ENCODE data around the gene TNNT1.
"Not testable (repeated sequence)": the region's sequence is repeated elsewhere in the genome, so short reads cannot be mapped to it uniquely, and the experiment has no call there.

TNNT1 gene

DNA sequence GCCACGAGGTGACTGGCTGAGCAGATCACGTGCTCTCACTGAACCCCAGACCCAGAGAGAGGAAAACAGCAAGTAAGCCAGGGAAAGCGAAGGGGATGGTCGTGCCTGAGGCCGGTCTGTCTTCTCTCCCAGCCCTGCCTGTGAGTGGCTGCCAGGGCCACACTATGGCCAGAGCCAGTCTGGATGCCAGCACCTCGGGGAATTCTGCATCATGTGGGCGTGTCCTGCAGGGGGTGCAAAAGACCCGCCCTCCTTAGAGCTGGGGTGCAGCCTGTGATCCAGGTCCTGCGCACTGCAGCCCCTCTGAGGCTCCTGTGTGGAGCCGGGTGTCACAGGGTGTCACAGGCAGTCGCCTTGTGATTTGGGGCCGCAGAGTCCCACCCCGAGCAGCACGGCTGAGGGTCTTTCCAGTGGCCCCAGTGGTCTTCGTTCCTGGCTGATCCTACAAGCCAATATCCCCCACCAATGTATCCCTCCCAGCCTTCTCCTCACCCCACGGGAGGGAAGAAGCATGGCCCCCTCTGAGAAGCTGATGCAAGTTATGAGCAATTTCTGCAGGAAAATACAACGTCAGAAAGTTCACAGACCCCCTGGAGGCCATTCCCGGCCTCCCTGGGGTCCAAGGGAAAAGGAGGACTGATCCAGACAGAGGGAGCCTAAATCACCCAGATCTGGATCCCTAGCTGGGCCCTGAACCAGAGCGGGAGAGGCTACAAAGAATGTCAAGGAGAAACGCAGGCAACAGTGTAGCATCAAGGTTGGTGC lies 39.3 kb downstream of the TNNT1 start:
- no peak for DNase-seq (ENCODE audit: low spot score)

DNA sequence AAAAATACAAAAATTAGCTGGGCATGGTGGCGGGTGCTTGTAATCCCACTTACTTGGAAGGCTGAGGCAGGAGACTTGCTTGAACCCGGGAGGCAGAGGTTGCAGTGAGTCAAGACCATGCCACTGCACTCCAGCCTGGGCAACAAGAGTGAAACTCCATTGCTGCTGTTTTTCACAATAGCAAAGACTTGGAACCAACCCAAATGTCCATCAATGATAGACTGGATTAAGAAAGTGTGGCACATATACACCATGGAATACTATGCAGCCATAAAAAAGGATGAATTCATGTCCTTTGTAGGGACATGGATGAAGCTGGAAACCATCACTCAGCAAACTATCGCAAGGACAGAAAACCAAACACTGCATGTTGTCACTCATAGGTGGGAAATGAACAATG lies 41.8 kb downstream of the TNNT1 start:
- not testable (repeated sequence) for DNase-seq (ENCODE audit: low spot score)

DNA sequence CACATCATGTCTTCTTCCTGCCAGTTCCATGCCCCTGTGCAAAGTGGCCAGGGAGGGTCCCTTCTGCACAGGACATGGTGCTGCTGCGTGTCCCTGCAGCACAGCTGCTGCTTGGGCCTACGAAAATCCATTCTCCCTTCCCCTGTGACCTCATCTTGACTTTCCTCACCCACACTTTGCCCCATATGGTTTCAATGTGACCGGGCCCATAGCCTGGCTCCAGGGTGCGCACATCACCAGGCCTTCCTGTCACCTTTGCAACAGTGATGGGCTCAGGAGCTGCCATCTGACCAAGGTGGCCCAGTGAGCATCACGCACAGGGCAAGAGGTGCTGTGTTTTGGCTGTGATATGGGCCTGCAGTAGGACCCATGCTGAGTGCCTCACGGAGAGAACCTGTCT lies 42.4 kb downstream of the TNNT1 start:
- no peak for DNase-seq (ENCODE audit: low spot score)

DNA sequence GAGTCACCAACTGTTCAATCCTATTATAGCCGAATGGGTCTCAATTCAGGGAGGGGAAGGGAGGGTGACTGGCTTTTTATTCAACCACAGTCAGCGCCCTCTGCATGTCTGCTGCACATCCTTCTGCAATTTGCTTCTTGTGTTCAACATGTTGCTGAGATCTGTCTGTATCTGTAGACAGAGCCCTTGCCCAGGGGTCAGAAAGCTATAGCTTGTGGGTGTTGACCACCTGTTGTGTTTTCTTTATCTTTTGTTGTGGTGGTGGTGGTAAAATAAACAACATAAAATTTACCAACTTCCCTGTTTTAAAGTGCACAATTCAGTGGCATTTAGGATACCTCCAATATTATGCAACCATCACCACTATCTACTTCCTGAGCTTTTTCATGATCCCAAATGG lies 43.8 kb downstream of the TNNT1 start:
- no peak for DNase-seq (ENCODE audit: low spot score)

DNA sequence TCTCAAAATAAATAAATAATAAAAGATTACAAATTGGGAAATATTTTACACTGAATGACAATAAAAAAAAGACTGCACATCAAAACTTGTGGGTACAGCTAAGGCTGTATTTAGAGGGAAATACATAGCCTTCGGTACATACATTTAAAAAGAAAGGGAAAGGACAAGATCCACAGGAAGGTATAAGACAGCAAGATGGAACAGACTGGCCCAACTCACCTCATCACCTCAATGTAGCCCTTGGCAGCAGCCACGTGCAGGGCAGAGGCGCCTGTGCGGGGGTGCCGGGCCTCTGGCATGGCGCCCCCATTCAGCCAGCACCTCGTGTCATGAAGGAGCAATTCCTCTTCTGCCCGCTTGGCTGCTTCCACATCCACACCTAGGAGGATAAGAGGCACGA lies 45.8 kb downstream of the TNNT1 start:
- DNase-seq (ENCODE audit: low spot score), result no peak

DNA sequence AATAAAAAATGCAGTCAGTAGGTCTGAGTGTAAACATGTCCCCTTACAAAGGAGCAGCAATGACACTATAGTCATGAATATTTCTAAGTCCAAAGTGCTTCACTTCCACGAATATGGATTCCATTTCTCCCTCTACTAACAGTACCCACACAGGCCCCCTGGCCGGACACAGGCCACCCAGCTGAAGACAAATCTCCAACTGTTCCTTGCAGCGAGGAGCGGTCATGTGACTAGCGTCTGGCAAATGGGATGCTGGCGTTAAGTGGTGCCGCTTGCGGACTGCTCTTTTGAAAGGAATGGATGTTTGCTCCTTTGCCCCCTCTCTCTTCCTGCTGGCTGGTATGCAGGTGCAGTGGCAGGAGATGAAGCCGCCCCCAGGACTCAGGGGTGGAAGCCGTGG lies 47.7 kb downstream of the TNNT1 start:
- no peak for DNase-seq (ENCODE audit: low spot score)

DNA sequence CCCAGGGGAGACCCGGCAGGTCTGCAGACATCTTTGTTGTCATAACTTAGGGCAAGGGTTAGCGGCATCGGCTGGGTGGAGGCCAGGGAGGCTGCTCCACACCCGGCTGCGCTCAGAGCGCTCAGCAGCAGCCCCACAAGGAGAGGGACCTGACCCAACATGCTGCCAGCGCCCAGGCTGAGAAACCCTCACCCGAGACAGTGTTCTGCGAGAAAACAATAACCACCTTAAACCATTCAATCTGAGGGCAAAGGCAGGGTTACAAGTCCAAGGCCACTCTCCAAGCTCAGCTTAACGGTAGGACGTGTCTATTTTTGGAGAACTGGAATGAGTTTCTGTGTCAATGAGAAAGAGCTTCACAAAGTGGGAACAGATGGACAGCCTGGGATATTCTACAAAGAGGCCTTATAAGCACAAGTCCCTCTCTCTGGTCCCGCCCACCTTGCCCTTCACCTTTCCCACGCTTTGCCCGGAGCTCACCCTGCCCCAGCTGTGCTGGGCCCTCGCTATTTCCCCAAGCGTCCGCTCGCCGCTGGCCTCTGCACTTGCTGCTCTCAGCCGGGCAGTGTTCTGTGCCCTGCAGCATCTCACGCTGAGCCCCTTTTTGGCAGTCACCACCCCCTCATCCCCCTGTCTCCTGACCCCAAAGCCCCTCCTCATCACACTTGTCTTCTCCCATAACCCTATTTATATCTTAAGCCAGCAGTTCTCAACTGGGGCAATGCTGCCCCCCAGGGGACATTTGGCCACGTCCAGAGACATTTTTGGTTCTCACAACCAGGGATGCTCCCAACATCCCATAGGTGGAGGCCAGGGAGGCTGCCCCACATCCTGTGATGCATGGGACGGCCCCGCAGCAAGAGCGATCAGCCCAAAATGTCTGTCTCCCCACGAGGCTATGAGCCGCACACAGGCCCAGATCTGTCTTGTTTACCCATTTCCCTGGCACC lies 49.2 kb downstream of the TNNT1 start:
- no peak for DNase-seq (ENCODE audit: low spot score)

DNA sequence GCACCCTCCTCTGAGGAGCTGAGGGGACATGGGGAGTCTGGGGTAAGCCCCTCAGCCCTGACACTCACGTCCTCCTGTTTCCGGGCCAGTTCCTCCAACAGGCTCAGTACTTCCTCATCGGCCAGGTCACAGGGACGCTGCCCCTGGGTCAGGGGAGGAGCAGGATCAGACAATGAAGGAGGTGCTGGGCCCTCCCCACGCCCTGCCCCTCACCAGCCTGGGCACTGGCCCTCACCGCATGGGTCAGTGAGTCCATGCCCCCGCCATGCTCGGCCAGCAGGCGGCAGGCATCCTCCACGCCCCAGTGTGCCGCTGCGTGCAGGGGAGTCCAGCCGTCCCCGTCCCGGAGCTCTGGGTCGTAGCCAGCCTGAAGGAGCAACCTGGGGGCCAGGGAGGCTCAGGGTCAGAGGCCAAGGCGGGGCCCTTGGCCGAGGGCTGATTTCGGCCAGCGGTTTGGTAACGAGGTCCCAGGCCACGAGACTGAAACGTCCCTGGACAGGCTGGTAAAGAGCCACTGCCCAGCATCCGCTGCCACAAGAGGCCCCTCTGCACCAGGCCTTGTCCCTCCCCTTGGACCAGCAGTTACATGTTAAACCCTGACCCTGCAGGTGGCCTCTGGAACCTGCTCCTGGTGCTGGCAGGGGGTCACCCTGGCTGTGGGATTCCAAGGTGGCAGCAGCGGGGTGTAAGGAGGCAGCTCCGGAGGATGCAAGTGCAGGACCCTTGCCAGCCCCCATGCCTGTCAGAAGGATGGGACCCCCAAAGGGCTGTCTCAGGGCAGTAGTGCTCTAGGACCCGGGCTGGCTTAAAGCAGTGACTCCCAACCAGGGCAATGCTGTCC lies 50.1 kb downstream of the TNNT1 start:
- no peak for DNase-seq (ENCODE audit: low spot score)

DNA sequence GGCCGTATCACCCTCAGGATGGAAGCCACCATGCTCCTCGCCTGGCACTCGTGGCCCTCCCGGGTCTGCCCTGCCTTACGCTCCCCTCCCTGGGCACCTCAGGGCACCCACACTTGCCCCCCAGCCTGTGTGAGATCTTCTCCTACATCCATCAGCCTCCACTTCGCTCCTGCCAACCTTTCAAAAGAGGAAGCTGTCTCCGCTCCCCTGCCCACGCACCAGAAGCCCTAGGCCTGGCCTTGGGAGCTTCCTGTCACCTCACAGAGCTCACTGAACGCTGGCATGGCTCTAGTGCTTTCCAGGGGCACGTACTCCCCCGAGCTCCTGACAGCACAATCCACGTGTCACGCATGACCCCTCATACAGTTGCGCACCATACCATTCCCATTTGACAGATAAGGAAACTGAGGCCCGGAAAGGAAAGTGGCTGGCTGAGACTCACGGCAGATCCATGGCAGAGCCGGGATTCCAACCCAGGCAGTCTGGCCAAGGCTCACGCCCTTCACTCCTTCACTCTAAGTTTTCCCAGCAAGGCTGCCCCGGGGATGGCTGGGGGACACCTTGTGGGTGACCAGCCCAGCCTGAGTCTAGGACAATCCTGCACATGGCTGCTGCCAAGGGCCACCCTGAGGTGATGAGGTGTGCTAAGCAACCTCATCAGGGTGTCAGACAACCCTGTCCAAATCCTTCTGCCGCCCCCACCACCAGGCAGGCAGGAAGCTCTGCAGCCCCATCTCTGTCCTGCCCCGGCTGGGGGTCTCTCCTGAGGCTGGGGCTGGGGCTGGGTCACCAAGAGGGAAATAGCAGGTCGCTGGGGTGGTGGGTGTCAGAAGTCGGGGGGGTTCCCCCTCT lies 50.9 kb downstream of the TNNT1 start:
- no peak for DNase-seq (ENCODE audit: low spot score)

DNA sequence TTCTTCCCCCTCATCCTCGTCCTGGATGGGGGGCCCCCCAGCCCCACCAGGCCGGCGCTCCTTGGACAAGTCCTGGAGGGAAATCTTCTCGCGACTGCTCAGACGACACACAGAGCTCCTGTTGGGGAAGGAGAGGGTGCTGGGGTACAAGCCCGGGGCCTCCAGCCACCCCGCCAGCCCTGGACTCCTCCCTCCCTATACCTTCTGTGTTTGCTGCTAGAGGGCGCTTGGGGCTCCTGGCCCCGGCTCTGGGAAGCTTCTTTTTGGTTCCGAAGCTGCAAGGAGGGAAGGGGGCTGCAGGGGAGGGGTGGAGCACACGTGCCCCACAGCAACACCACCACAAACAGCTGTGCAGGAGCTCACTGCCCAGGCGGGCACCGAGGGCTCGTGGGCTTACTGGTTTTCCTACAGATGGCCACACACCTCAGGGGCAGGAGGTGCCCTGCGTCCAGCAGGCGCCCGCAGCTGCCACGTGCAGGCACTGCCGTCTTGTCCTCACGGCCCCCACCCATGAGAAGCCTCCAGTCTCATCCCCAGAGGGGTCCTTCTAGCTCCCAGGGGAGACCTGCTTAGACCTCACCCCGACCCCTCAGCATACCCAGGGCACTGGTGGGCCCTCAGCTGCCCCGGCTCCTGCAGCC lies 52.8 kb downstream of the TNNT1 start:
- no peak for DNase-seq (ENCODE audit: low spot score)

DNA sequence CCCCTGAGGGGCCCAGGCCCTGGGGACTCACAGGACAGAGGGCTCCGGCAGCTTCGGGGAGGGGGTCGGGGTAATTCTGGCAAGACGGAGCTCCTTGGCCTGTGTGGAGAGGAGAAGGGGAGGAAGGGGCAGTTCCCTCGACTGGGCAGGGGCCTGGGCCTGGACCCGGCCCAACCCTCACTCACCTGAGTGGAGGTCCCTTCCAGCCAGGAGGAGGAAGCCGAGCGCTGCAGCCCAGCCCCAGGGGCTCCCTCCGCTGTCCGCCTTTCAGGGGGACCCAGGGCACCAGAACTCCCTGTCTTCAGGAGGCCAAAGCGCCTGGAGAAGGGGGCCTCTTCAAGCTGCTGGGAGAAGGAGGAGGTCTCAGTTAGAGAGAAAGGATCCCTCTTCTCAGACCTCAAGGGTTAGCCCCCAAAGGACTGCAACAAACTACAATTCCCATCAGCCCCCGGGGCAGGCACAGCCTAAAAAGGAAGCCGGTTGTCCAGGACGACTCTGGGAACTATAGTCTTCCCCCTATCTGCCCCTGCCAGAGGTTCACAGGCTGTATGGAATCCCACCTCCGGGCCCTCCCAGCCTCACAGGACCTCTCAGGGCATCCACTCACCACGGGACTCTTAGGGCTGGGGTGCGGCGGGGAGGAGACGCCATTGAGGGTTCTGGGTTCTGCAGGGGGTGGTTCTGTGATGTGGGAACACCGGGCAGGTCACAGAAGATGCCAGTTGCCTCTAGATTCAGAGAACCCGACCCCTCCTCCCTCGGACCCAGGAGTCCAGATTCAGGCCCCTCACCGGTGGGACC lies 53.5 kb downstream of the TNNT1 start:
- DNase-seq (ENCODE audit: low spot score), result no peak

DNA sequence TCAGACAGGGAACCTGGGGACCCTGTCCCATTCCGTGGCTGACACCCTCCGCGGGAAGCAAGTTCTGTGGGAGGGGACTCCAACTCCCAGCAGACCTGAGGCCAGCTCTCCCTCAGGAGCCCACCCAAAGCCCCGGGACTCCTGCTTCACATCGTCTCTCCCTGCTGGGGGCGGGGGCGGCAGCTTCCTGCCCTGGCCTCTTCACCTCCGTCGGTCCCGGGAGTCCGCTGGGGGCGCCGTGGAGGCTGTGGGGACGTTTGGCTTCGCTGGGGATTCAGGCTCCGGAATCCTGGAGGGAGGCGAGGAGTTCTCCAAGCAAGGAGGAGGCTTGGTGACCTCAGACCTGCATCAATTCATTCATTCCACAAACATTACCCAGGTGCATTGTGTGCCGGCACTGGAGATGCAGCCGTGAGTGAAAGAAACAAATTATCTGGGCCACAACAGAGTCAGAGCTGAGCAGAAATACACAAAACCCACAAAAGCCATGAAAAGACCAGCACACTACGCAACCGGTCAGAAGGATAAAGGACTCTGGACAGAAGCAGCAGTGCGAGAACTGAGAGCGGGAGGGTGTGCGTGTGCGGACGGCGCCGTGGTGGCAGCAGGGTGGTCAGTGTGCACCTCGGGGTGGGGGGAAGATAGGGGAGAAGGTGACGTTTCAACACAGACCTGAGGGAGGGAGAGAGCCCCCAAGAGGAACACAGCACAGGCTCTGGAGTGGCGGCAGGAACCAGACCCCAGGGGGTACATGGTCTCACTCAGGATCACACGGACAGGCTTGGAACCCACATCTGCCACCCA lies 54.3 kb downstream of the TNNT1 start:
- DNase-seq (ENCODE audit: low spot score), result no peak

DNA sequence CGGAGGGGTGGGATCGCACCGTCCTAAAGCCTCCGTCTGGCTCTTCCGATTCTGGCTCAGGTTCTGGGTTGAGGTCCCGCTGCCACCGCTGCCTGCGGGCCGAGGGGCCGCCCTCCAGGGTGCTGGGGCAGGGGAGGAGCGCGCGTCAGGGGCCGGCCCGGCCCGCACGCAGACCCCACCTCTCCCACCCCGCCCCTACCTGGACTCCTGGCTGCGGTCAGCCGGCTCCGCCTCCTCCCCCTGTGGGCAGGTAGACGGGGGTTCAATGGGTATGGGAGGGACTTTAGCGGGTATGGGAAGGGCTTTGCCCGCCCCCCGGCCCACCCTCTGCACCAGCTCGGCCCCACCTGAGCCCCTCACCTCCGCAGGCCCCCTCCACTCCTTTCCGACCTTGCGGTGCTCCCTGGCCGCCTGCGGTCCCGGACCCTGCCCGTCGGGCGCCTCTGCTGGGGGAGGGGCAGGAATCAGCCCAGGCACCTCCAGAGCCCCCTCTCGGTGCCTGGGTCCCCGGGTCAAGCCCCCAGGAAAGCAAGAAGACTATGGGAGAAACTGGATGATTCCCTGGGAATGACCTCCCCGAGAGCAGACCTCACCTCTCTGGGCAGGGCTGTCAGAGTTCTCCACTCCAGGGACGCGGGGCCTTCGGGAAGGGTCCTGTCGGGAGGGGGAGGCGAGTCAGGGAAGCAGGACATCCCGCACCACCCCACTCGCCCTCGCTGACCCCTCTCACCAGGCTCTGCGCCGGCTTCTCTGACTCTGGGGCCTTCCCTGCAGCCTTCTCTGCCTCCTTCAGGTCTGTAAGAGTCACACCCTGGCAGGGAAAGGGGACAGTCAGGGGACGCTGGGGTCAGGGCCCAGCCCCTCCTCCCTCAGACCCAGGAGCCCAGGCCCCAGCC lies 56.3 kb downstream of the TNNT1 start:
- DNase-seq (ENCODE audit: low spot score), result no peak

DNA sequence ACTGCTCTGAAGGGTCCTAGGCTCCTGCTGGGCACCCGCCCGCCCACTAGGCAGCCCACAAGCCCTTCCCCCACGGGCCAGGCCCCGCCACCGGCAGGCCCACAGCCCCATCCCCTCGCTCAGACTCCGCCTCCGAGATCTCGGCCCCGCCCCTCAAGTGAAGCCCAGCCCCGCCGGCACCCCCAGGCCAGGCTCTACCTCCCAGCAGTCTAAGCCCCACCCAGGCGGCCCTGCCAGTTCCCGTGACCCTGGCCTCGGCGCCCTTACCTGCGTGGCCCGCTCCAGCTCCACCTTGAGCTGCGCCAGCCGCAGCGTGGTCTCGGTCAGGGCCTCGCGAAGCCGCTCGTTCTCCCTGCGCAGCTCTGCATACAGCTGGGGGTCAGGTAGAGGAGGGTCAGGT lies 57.1 kb downstream of the TNNT1 start:
- DNase-seq (ENCODE audit: low spot score), result no peak

DNA sequence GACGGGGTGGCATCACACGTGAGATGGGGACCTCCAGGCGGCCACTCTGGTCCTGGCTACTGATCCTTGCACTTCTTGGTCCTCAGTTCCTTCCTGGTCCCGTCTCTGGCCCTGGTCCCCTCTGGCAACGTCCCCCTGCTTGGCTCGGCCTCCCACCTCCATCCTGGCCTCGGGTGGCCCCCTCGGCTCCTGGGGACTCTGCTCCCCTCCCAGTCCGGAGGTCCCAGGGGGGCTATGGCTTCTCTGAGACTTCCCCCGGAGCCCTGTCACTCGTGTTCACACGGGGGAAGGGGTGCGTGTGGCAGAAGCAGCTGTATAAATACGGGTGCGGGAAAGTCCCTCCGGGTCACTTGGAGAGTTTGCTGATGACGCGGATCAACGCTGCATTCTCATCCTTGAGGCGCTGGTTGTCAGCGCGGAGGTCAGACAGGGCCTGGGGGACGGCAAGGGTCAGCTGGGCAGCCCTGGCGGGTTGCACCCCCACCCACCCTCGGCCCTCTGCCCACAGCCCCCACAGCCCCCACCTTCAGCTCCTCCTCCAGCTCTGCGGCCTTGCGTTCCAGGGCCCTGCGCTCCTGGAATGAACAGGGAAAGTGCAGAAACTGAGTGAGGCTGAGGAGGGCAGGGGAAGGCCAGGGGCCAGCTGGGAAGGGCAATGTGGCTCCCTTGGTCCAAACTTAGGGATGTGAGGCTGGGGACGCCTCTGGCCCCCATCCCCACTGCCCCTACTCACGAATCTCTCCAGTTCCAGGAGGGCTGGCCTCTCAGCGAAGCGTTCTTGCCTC lies 57.7 kb downstream of the TNNT1 start:
- DNase-seq (ENCODE audit: low spot score), result no peak

DNA sequence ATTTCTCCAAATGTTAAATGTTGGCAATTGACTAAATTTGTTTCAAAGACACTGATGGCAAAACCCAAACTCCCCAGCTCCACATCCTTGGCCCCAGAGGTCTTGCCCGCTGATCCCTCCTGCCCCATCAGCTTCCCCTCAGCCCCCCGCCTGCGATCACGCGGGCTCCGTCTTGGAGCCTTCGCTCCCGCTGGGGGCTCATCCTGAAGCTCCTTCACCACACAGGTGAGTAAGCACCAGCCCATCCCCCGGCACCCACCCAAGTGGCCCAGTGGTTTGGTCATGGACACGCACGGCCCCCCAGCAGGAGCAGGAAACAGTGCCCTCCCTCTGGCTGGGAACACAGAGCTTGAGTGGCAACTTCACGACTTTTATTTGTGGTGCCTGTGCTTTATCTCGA lies 58.4 kb downstream of the TNNT1 start:
- DNase-seq (ENCODE audit: low spot score), result no peak

DNA sequence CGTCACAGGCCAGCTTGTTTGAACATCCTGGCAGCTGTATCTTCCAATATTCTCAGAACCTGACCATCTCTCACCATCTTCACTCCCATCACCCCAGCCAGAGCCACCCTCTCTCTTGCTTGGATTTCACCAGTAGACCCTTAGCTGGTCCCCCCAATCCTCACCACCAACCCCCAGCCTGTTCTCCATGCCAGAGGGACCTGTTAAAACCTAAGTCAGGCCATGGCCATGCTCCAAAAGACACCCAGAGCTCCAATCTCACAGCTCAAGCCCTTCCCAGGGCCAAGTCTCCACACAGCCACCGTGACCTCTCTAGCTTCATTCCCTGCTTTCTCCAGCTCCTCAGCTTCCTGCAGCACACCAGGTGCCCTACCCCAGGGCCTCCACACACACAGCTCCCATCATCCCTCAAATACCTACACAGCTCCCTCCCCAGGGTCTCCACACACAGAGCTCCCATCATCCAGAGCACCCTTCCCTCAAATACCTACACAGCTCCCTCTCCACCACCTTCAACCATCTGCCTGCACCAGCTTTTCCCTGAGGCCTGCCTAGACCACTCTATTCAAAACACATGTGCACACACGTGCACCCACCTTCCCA lies 59.6 kb downstream of the TNNT1 start:
- DNase-seq (ENCODE audit: low spot score), result no peak

Measured in left forelimb (tissue), 1 donor.